GM23338 (cell line): ENCODE data around the gene CRYGD. TPM values are rescaled to one million over a fixed set of nuclear protein-coding genes. Genes with fewer than 3 reads are reported as not detected.
A peak's percentile ranks its signal among the peaks of the same experiment; 100 is the strongest.

Source experiments
- ATAC-seq: fragments of 200-7000 bp; cut with Tn5 transposase; 3 replicates; pipeline ENCODE4 v1.9.1; 2020
- DNase-seq: peaks from one replicate; pipeline ENCODE4 v3.0.0-alpha.2; 2015; ENCODE audit warnings: low spot score
- H2AFZ ChIP-seq: fragments of 200-600 bp; sonication (generic); 2 replicates; pipeline ENCODE4 v1.8.0; 2016; ENCODE audit warnings: antibody characterized with exemption, mild to moderate bottlenecking, moderate library complexity
- H3F3A ChIP-seq: fragments of 200-600 bp; sonication (generic); replicated peaks from 2 replicates; pipeline ENCODE4 v1.8.0; 2017; ENCODE audit warnings: antibody characterized with exemption, mixed run types, low read depth
- H3K27ac ChIP-seq: fragments of 200-600 bp; sonication (generic); 2 replicates; pipeline ENCODE4 v1.6.1; 2016; ENCODE audit warnings: low read depth
- H3K27me3 ChIP-seq: fragments of 200-600 bp; sonication (generic); 2 replicates; pipeline ENCODE4 v1.8.0; 2016; ENCODE audit warnings: mild to moderate bottlenecking, mixed run types, moderate library complexity; ENCODE audit not compliant: insufficient read depth
- H3K36me3 ChIP-seq: fragments of 200-600 bp; sonication (generic); 2 replicates; pipeline ENCODE4 v1.8.0; 2016; ENCODE audit warnings: mild to moderate bottlenecking; ENCODE audit not compliant: insufficient read depth
- H3K4me1 ChIP-seq: fragments of 200-600 bp; sonication (generic); 2 replicates; pipeline ENCODE4 v1.8.0; 2016; ENCODE audit warnings: mild to moderate bottlenecking, moderate library complexity; ENCODE audit not compliant: insufficient read depth
- H3K4me2 ChIP-seq: fragments of 200-600 bp; sonication (generic); 2 replicates; pipeline ENCODE4 v1.7.1; 2017; ENCODE audit warnings: mixed run types
- H3K4me3 ChIP-seq: fragments of 200-600 bp; sonication (generic); 2 replicates; pipeline ENCODE4 v1.6.1; 2016; ENCODE audit warnings: mixed run types
- H3K79me2 ChIP-seq: fragments of 200-600 bp; sonication (generic); replicated peaks from 2 replicates; pipeline ENCODE4 v1.8.0; 2017; ENCODE audit warnings: mild to moderate bottlenecking; ENCODE audit not compliant: insufficient read depth
- H3K9me2 ChIP-seq: fragments of 200-600 bp; sonication (generic); 2 replicates; pipeline ENCODE4 v1.8.0; 2017; ENCODE audit not compliant: insufficient read depth
- H4K20me1 ChIP-seq: fragments of 200-600 bp; sonication (generic); replicated peaks from 2 replicates; pipeline ENCODE4 v1.8.0; 2017; ENCODE audit warnings: mild to moderate bottlenecking; ENCODE audit not compliant: insufficient read depth
- H3K27ac Mint-ChIP-seq: 2 replicates; pipeline ENCODE4 v1.8.0; 2020; ENCODE audit warnings: inconsistent platforms, mild to moderate bottlenecking, moderate library complexity, mixed read lengths
- H3K27me3 Mint-ChIP-seq: 3 replicates; pipeline ENCODE4 v1.8.0; 2022; ENCODE audit warnings: low read depth, mild to moderate bottlenecking, moderate library complexity, mixed read lengths, inconsistent platforms; ENCODE audit not compliant: insufficient read depth, poor library complexity
- H3K36me3 Mint-ChIP-seq: 3 replicates; pipeline ENCODE4 v1.8.0; 2021; ENCODE audit warnings: low read depth, mild to moderate bottlenecking, inconsistent platforms, moderate library complexity, mixed read lengths
- H3K4me1 Mint-ChIP-seq: 3 replicates; pipeline ENCODE4 v1.8.0; 2020; ENCODE audit warnings: mild to moderate bottlenecking, inconsistent platforms, mixed read lengths
- H3K4me3 Mint-ChIP-seq: 3 replicates; pipeline ENCODE4 v1.8.0; 2021; ENCODE audit warnings: moderate library complexity, mild to moderate bottlenecking, inconsistent platforms, mixed read lengths
- H3K9me3 Mint-ChIP-seq: 3 replicates; pipeline ENCODE4 v1.8.0; 2020; ENCODE audit warnings: moderate library complexity, mild to moderate bottlenecking, inconsistent platforms, mixed read lengths
- CREB1 ChIP-seq: fragments of 250-450 bp; sonication (Bioruptor Pico); IDR thresholded peaks from 2 replicates; pipeline ENCODE4 v1.5.0; 2020; ENCODE audit warnings: low read depth, mild to moderate bottlenecking, moderate library complexity
- ETS1 ChIP-seq: IDR thresholded peaks from 2 replicates; pipeline ENCODE4 v1.6.1; 2016; ENCODE audit warnings: antibody characterized with exemption
- EZH2 ChIP-seq: fragments of 200-600 bp; sonication (generic); IDR thresholded peaks from one replicate; pipeline ENCODE4 v1.8.0; 2017; ENCODE audit warnings: antibody characterized with exemption, mild to moderate bottlenecking, low read depth; ENCODE audit not compliant: unreplicated experiment
- JUNB ChIP-seq: IDR thresholded peaks from one replicate; pipeline ENCODE4 v1.6.1; 2016; ENCODE audit warnings: antibody characterized with exemption; ENCODE audit not compliant: unreplicated experiment
- POLR2AphosphoS5 ChIP-seq: IDR thresholded peaks from 2 replicates; pipeline ENCODE4 v1.6.1; 2016; ENCODE audit warnings: antibody characterized with exemption, low read depth
- ZNF114 ChIP-seq: fragments of 250-450 bp; sonication (Bioruptor Pico); IDR thresholded peaks from 2 replicates; pipeline ENCODE4 v1.5.0; 2020; ENCODE audit warnings: mild to moderate bottlenecking, moderate library complexity
- ZNF331 ChIP-seq: fragments of 250-450 bp; sonication (Bioruptor Pico); IDR thresholded peaks from 2 replicates; pipeline ENCODE4 v1.5.0; 2020; ENCODE audit warnings: low read depth, mild to moderate bottlenecking, moderate library complexity
- polyA plus RNA-seq: library from polyadenylated mRNA; unstranded; fragments of >200 nt; fragmentation: Nextera tagmentation; extraction: Ambion mirVana; gene quantifications from 2 replicates; pipeline ENCODE4 v1.2.1, GENCODE V29; 2016
- total RNA-seq: library from RNA; depleted of rRNA; stranded (reverse); fragments of >200 nt; shearing (Covaris generic); gene quantifications from 2 replicates; pipeline ENCODE4 v1.2.3, GENCODE V29; 2014
- TF ChIP-seq, protein P1 (sequence below): fragments of 250-450 bp; sonication (Bioruptor Pico); IDR thresholded peaks from 2 replicates; pipeline ENCODE4 v1.5.0; 2020; ENCODE audit warnings: mild to moderate bottlenecking, moderate library complexity

CRYGD gene
- total and polyA plus RNA-seq, 2 experiments from 2014 or later = 3.4 to 23.9 TPM

- H3K4me2 ChIP-seq = no peak within 1 kb of the TSS
- H3K4me3 Mint-ChIP-seq = no peak within 1 kb of the TSS
- no peak within 1 kb of the TSS for H3K4me3 ChIP-seq
- peaks cover 7% of the 10 kb centered on the region for H3K9me3 Mint-ChIP-seq
- no peaks in the 10 kb centered on the region for H3F3A ChIP-seq
- no peaks in the 10 kb centered on the region for H3K36me3 ChIP-seq
- H3K27ac ChIP-seq = no peak within 1 kb of the TSS
- H2AFZ ChIP-seq = peak within 1 kb of the TSS; percentile 95
- DNase-seq (peak; percentile 20), ATAC-seq (peak; percentile 42; the same call in 2 of the 3 replicates)
- H3K4me1 Mint-ChIP-seq = peaks cover 28% of the 10 kb centered on the region
- no peaks in the 10 kb centered on the region for H3K27me3 ChIP-seq
- H3K27me3 Mint-ChIP-seq = peaks cover 5% of the 10 kb centered on the region
- H3K4me1 ChIP-seq = peaks cover 38% of the 10 kb centered on the region
- 0 out of 2 replicates have a peak, but pooled peaks cover 4% of the 10 kb centered on the region for H3K9me2 ChIP-seq
- TF ChIP-seq EZH2 (no peak), CREB1 (no peak), ZNF114 (CRISPR knock-in tag) (no peak), ZNF331 (CRISPR knock-in tag) (no peak), ETS1 (no peak), JUNB (no peak), POLR2AphosphoS5 (no peak)
- TF ChIP-seq, protein P1, sequence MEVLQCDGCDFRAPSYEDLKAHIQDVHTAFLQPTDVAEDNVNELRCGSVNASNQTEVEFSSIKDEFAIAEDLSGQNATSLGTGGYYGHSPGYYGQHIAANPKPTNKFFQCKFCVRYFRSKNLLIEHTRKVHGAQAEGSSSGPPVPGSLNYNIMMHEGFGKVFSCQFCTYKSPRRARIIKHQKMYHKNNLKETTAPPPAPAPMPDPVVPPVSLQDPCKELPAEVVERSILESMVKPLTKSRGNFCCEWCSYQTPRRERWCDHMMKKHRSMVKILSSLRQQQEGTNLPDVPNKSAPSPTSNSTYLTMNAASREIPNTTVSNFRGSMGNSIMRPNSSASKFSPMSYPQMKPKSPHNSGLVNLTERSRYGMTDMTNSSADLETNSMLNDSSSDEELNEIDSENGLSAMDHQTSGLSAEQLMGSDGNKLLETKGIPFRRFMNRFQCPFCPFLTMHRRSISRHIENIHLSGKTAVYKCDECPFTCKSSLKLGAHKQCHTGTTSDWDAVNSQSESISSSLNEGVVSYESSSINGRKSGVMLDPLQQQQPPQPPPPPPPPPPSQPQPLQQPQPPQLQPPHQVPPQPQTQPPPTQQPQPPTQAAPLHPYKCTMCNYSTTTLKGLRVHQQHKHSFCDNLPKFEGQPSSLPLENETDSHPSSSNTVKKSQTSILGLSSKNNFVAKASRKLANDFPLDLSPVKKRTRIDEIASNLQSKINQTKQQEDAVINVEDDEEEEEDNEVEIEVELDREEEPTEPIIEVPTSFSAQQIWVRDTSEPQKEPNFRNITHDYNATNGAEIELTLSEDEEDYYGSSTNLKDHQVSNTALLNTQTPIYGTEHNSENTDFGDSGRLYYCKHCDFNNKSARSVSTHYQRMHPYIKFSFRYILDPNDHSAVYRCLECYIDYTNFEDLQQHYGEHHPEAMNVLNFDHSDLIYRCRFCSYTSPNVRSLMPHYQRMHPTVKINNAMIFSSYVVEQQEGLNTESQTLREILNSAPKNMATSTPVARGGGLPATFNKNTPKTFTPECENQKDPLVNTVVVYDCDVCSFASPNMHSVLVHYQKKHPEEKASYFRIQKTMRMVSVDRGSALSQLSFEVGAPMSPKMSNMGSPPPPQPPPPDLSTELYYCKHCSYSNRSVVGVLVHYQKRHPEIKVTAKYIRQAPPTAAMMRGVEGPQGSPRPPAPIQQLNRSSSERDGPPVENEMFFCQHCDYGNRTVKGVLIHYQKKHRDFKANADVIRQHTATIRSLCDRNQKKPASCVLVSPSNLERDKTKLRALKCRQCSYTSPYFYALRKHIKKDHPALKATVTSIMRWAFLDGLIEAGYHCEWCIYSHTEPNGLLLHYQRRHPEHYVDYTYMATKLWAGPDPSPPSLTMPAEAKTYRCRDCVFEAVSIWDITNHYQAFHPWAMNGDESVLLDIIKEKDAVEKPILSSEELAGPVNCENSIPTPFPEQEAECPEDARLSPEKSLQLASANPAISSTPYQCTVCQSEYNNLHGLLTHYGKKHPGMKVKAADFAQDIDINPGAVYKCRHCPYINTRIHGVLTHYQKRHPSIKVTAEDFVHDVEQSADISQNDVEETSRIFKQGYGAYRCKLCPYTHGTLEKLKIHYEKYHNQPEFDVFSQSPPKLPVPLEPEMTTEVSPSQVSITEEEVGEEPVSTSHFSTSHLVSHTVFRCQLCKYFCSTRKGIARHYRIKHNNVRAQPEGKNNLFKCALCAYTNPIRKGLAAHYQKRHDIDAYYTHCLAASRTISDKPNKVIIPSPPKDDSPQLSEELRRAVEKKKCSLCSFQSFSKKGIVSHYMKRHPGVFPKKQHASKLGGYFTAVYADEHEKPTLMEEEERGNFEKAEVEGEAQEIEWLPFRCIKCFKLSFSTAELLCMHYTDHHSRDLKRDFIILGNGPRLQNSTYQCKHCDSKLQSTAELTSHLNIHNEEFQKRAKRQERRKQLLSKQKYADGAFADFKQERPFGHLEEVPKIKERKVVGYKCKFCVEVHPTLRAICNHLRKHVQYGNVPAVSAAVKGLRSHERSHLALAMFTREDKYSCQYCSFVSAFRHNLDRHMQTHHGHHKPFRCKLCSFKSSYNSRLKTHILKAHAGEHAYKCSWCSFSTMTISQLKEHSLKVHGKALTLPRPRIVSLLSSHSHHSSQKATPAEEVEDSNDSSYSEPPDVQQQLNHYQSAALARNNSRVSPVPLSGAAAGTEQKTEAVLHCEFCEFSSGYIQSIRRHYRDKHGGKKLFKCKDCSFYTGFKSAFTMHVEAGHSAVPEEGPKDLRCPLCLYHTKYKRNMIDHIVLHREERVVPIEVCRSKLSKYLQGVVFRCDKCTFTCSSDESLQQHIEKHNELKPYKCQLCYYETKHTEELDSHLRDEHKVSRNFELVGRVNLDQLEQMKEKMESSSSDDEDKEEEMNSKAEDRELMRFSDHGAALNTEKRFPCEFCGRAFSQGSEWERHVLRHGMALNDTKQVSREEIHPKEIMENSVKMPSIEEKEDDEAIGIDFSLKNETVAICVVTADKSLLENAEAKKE (CRISPR knock-in tag) = no peak
- H3K27ac Mint-ChIP-seq = no peak within 1 kb of the TSS
- no peaks in the 10 kb centered on the region for H4K20me1 ChIP-seq
- H3K79me2 ChIP-seq = no peaks in the 10 kb centered on the region
- H3K36me3 Mint-ChIP-seq = peaks cover 10% of the 10 kb centered on the region
Measured at GRCh38 chr2:208146006-208146405, 21.7 kb upstream of the CRYGD start, which contains the start of gene CRYGB. TSS of gene CRYGB (minus strand) at chr2:208146158. CDS start at chr2:208146120, 38 bp downstream.
